Skin epidermis (tissue), 12 donors: Measurements from ENCODE around the gene FLRT2.

Source experiments
- H3K27ac ChIP-seq, 21 experiments: fragments of 200-600 bp; sonication (generic) in 11 of 21; one replicate each; pipeline ENCODE4 v1.5.0; 2020; ENCODE audit warnings: mild to moderate bottlenecking in 3 of 21, inconsistent platforms in 2 of 21, moderate library complexity in 2 of 21
- H3K4me3 ChIP-seq, 7 experiments: fragments of 200-600 bp; sonication (generic) in 2 of 7; one replicate each; pipeline ENCODE4 v1.5.0; 2020; ENCODE audit warnings: inconsistent platforms in 2 of 7, mild to moderate bottlenecking in 2 of 7, moderate library complexity in 1 of 7

The FLRT2 gene

DNA sequence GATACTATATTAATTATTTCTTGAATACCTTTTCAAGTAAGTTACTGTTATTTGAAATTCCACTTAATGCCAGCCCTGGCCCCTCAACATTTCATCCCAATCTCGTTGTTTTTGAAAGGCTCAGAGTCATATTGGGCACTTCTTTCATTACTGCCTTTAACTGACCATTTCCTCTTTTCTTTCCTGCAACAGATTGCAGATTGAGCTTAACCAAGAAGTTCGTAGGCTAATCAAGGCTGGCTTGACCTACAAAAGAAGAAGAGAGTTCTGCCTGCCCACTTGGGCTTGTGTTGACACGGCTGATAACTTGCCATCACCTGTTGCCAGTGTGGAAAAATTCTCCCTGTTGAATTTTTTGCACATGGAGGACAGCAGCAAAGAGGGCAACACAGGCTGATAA is 91.0 kb downstream of the FLRT2 start:
- no peak overlapping the region for H3K4me3 ChIP-seq
- no peak overlapping the region for H3K27ac ChIP-seq

DNA sequence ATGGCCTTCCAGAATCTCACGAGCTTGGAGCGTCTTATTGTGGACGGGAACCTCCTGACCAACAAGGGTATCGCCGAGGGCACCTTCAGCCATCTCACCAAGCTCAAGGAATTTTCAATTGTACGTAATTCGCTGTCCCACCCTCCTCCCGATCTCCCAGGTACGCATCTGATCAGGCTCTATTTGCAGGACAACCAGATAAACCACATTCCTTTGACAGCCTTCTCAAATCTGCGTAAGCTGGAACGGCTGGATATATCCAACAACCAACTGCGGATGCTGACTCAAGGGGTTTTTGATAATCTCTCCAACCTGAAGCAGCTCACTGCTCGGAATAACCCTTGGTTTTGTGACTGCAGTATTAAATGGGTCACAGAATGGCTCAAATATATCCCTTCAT is 92.2 kb downstream of the FLRT2 start:
- Histone ChIP-seq H3K4me3 (no peak overlapping the region), H3K27ac (no peak overlapping the region)

DNA sequence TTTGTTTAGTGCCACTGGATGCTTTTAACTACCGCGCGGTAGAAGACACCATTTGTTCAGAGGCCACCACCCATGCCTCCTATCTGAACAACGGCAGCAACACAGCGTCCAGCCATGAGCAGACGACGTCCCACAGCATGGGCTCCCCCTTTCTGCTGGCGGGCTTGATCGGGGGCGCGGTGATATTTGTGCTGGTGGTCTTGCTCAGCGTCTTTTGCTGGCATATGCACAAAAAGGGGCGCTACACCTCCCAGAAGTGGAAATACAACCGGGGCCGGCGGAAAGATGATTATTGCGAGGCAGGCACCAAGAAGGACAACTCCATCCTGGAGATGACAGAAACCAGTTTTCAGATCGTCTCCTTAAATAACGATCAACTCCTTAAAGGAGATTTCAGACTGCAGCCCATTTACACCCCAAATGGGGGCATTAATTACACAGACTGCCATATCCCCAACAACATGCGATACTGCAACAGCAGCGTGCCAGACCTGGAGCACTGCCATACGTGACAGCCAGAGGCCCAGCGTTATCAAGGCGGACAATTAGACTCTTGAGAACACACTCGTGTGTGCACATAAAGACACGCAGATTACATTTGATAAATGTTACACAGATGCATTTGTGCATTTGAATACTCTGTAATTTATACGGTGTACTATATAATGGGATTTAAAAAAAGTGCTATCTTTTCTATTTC is 93.2 kb downstream of the FLRT2 start:
- no peak overlapping the region for H3K4me3 ChIP-seq
- no peak overlapping the region for H3K27ac ChIP-seq

DNA sequence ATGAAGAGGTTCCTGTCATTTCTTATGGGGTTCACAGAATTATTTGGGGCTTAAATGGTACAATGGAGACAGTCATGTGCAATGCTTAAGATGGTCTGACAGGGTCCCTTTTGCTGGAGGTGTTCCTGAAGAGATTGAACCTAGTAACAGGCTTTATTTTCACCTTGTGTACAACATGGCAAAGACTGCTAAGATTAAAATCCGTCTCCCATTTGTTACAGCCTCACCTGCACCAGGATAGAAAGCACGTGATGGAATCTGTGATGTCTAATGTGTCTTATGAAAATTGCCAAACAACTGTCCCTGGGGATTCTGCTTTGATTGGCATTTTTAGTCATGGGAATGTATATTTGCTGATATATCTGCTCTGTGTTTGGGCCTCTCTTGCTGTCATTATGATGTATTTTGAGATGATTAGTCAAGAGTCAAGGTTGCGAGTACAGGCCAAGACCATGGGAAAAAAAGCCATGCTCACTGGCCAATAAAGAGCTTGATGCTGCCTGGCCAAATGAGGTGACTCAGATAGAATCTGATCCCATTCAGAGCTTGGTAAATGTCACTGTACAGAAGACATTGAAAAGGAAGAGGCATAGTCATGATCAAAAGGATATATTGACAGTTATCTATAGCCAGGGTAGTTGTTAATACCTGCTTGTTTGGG is 96.1 kb downstream of the FLRT2 start:
- Histone ChIP-seq H3K4me3 (no peak overlapping the region), H3K27ac (no peak overlapping the region)

DNA sequence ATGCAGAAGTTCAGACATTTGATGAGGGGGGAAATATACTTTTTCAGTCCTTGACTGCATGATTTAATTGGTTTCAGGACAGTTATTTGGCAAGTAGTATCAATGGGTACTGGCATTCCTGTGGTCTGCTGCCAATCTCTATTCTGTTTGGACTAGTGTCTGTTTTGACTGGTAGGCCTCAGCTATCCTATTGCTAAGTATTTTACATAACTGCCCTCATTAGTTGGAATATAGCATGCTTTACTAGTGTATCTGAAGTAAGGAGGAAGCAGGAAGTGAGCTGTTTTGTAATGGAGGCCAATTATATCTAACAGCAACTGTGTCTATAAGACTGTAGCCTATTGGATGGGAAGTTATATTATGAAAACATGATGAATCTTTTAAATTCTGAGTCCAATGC is 104.3 kb downstream of the FLRT2 start:
- H3K4me3 ChIP-seq = no peak overlapping the region

DNA sequence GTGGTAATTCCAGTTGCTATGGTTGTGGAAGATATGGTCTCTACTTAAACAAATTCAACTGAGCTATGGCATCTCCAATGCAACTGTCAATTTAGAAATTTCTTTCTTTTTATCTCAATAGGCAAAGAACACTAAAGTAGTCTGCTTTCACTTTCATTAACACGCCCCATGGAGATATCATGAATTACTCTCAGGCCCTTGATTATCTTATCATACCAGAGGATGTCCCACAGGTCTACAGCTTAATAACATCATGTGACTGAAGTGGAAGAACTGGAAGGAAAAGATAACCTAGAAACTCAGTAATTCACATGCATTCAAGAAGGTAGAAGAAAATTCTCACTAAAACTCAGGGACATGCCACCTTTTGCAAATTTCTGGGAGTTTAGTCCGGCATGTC is 114.3 kb downstream of the FLRT2 start:
- Histone ChIP-seq H3K27ac (no peak overlapping the region), H3K4me3 (no peak overlapping the region)

More for the DNA sequence above, 104.3 kb downstream of the FLRT2 start:
- H3K27ac ChIP-seq = no peak overlapping the region

DNA sequence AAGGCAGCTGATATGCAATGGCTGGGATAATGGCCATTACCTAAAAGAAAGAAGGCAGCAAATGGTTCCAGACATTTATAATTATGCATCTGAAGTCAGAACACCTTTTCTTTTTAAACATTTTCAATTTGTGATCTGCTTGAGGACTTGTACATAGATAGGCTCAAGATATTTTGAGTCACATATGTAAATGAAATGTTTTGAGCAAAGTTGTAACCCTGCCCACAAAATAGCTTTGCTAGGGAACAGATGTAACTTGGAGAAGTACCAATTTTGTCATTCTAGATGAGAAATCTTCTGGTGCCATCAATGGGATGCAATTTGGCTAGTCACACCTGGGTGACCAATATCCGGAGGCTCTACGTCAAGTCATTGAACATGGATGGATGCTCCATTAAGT is 123.1 kb downstream of the FLRT2 start:
- Histone ChIP-seq H3K27ac (no peak overlapping the region), H3K4me3 (no peak overlapping the region)

DNA sequence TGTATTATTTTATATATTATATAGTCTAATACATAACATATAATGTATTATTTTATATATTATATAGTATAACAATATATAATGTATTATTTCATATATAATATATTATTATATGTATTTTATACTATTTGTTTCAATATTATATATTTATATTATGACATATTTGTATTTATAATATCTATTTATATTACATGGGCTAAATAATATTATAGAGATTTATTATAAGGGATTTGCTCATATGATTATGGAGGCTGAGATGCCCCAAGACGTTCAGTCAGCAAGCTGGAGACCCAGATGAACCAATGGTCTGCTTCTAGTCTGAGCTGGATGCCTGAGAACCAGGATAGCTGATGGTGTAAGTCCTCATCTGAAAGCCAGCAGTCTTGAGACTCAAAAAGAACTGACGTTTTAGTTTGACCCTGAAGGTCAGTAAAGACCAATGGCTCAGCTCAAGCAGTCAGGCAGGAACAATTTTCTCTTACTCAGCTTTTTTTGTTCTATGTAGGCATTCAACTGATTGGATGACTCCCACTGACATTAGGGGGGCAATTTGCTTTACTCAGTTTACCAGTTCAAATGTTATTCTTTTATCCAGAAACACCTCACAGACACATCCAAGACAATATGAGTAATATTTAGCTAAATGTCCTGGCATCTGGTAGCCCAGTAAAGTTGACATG is 130.4 kb downstream of the FLRT2 start:
- Histone ChIP-seq H3K27ac (no peak overlapping the region), H3K4me3 (no peak overlapping the region)

DNA sequence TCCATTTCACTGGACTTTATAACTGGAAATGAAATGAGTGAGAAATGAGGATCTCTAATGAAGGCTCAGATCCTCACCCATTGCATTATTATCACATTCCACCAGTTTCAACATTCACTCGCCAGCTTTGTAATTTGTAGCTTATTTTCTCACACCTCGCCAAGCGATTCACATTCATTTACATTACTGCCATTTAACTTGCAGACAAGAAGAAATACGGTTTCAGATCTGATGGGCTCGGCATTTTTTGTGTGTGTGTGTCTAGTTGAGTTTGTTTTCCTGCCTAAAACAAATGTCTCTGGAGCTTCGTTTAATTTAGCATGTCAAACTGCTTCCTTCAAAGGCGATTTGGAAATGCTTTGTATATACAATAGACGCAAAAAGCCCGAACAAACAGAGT is 132.2 kb downstream of the FLRT2 start:
- H3K27ac ChIP-seq = no peak overlapping the region
- H3K4me3 ChIP-seq = no peak overlapping the region

DNA sequence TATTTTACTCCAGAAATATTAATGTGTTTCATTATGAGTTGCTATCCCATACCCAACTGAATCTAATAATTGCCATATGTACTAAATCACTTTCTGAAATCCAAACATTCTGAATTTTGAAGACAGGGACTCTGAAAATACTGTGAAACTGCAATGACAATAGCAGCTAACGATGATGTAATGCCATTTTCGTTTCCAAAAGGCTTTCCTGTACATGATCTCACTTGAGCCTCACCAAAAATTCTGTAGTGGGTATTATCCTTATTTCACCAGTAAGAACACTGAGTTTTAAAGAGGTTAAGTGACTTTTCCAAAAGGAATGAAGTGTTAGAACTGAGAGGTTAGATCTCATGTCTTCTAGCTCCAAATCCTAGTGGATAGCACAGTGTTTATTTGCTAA is 133.3 kb downstream of the FLRT2 start:
- H3K4me3 ChIP-seq = no peak overlapping the region
- H3K27ac ChIP-seq = no peak overlapping the region

DNA sequence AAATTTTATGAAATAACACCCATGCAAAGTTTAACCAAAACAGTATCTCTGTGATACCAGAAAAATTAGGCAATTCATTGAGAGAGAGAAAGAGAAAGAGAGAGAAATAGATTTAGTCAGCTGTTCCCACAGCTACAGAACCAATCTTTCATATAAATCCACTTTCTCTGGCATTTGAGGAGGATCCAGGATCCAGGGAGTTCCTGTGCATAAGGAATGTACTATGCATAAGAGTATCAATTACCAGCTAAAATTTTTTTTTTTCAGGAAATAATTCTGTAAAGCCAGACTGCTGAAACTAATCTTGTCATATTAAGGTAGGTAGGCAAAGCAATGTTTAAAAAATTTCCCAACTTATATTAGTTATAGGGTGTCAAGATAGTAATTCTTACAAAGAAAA is 133.7 kb downstream of the FLRT2 start:
- H3K4me3 ChIP-seq = no peak overlapping the region
- H3K27ac ChIP-seq = no peak overlapping the region

DNA sequence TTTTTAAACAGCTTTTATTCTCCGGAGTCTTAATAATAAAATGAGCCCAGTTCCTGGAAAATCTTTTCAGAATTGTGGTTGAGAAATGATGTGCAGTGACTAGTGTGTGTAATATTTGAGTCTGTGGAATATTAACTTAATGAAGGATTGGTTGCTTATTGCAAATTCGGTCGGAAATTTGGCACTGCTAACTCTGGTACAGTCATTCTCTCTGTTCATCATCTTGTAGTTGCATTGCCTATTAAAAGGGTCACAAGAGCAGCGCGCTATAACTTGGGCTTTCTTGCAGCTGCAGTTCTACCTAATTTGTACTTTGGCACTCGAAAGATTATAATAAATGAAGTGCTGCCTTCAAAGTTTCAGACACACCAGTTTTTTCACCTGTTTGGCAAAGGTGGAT is 146.0 kb downstream of the FLRT2 start:
- H3K27ac ChIP-seq = peak overlapping the region in 1 of 21 experiments; percentile 5

DNA sequence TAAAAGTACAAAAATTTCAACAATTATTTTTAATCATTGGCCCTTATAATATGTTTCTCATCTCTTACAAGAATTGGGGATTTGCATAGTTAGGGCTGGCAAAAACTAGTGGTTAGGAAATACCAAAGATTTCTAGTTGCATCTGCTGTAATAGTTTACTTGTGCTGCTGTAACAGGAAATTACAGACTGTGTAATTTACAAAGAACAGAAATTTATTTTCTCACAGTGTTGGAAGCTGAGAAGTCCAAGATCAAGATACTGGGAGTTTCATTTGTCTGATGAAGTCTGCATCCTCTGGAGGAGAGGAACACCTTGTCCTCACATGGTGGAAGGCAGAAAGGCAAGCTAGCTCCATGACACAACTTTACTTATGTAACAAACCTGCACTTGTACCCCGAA is 157.0 kb downstream of the FLRT2 start:
- no peak overlapping the region for H3K4me3 ChIP-seq
- H3K27ac ChIP-seq = no peak overlapping the region

More for the DNA sequence above, 146.0 kb downstream of the FLRT2 start:
- no peak overlapping the region for H3K4me3 ChIP-seq

DNA sequence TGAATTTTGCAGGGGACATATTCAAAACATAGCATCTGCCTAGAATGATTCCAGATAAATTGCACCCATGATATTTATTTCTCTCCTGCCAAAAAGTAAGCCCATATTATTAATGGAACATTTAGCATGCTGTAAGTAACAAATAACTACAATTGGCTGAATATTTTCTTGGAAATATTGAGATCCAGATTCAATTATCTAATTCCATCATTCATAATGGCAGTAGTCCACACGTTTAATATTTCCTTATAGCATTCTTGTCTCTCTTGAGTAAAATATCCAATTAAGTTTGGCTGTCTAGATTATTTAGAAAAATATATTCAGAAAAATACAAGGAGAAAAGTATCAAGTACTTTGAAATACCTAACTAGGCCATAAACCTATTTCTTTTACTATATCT is 157.5 kb downstream of the FLRT2 start:
- Histone ChIP-seq H3K4me3 (no peak overlapping the region), H3K27ac (no peak overlapping the region)

DNA sequence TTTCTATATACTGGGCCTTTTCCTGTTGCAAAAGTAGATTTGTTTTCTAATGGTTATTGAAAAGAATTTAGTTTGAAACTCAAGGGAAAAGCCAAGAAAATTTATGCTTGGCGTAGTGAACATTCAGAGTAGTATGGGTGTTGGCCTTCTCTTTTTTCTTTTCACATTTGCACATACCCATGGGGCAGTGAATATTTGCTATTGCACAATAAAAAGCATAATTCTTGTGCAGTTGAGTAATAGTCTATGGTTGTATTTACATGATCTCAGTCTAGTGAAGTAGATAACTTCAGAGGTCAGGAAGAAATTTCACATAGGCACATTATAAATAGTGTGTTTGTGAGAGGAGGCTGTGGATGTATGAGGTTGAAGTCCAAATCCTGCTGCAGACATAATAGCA is 158.1 kb downstream of the FLRT2 start:
- H3K4me3 ChIP-seq = no peak overlapping the region
- no peak overlapping the region for H3K27ac ChIP-seq

DNA sequence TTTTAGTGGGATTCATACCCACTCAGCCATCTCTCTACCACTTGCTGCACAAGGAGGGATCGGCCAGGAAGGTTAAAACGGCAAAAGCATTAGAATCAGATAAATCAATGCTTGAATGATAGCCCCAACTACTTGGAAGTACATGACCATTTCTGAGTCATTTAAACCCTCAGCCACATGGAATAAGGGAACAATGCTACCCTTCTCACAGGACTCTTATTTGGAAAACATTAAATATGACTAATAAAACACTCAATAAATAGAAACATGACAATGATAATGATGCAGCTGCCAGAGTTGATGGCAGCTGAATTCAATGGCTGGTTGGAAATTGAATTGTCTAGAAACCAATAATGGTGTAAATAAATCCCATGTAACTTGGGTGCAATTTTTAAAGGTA is 165.4 kb downstream of the FLRT2 start:
- no peak overlapping the region for H3K27ac ChIP-seq
- H3K4me3 ChIP-seq = no peak overlapping the region

DNA sequence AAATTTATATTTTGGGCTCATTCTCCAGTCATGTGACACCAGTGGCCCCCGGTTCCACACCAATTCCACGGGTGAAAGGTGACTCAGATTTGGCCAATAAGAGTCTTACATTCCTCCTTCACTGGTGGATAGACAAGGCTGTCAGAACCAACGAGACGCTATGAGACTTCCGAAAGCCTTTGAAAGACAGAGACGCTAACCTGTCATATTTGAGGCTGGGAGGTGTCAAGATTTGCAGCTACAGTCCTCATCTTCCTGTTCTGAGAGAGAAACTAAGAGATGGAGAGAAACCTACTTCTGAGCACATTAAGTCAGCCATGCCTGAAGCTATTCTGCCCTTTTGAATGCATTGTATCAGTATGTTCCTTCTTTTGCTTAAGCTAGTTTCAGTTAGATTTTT is 171.2 kb downstream of the FLRT2 start:
- H3K4me3 ChIP-seq = no peak overlapping the region

DNA sequence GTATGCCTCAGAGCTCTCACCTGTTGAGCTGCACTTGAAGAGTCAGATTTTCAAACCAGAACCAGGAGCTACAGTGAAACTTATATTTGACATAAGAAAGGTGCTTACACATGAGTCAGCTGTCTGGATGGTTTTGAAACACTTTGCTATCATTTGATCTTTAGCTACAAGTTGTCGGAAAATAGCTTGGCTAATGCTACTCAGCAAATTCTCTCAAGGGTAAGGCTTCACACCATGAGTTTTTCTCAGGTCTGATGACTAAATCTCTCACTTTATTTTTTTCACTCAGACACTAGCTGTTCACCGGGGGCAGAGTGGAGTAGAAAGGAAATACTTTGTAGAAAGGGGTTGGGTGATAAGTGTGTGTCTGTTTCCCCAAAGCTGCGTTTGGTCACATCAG is 171.8 kb downstream of the FLRT2 start:
- peak overlapping the region in 1 of 21 experiments; percentile 14 for H3K27ac ChIP-seq

More for the DNA sequence above, 171.2 kb downstream of the FLRT2 start:
- no peak overlapping the region for H3K27ac ChIP-seq

DNA sequence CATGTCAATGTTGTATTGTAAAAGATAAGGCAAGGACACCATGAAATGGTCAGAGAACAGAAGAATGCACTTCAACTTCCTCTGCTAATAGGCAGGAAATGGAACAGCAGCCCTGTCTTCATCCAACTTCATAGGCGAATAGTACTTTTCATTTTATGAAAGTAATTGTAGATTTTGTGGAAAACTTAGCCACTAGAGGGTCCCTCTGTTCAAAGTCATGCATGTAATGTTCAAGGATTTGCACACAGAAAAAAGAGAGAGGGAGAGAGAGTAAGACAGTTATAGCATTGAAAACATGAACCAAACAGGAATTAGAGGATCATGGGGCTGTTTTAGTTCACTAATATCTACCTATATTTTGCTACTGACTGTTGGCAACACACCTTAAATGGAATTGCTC is 172.2 kb downstream of the FLRT2 start:
- Histone ChIP-seq H3K4me3 (no peak overlapping the region), H3K27ac (peak overlapping the region in 1 of 21 experiments; percentile 14)

More for the DNA sequence above, 171.8 kb downstream of the FLRT2 start:
- no peak overlapping the region for H3K4me3 ChIP-seq

DNA sequence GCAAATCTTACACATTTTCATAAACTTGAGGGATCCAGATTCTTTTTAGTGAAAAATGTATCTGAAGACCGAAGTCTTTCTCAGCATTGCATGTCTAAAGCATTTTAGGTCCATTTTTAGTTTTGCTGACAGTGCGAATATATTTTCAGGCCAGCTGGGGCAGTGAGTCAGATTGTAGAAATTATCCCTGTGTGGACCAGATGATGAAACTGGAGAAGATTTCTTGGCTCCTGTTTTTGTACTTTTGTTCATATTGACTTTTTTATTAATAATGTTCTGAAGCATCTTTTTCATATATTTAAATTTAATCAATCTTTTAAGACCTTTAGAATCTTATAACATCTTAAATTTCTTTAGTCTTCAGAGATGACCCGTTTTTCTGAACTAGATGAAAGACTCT is 173.1 kb downstream of the FLRT2 start:
- Histone ChIP-seq H3K4me3 (no peak overlapping the region), H3K27ac (peak overlapping the region in 1 of 21 experiments; percentile 14)
